GM10266 (cell line): ENCODE measurements around the gene ENO2.

ENCODE experiments used
- DNase-seq: peaks from one replicate; pipeline ENCODE4 v3.0.0; 2012; ENCODE audit errors: extremely low spot score
- CTCF ChIP-seq: IDR thresholded peaks from 2 replicates; pipeline ENCODE4 v1.5.1; 2012; ENCODE audit warnings: mild to moderate bottlenecking, low read depth; ENCODE audit not compliant: control insufficient read depth, insufficient read depth; ENCODE audit errors: missing control alignments

The ENO2 gene

GRCh38 chr12:6921996-6922946, 7.9 kb downstream of the ENO2 start:
- no peak for TF ChIP-seq CTCF
- no peak for DNase-seq

DNA sequence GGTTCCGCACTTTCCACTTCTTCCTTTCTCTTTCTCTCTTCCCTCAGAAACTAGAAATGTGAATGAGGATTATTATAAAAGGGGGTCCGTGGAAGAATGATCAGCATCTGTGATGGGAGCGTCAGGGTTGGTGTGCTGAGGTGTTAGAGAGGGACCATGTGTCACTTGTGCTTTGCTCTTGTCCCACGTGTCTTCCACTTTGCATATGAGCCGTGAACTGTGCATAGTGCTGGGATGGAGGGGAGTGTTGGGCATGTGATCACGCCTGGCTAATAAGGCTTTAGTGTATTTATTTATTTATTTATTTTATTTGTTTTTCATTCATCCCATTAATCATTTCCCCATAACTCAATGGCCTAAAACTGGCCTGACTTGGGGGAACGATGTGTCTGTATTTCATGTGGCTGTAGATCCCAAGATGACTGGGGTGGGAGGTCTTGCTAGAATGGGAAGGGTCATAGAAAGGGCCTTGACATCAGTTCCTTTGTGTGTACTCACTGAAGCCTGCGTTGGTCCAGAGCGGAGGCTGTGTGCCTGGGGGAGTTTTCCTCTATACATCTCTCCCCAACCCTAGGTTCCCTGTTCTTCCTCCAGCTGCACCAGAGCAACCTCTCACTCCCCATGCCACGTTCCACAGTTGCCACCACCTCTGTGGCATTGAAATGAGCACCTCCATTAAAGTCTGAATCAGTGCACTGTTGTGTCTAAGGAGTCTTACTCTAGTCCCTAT, 8.8 kb downstream of the ENO2 start:
- no peak for DNase-seq
- TF ChIP-seq CTCF = no peak

DNA sequence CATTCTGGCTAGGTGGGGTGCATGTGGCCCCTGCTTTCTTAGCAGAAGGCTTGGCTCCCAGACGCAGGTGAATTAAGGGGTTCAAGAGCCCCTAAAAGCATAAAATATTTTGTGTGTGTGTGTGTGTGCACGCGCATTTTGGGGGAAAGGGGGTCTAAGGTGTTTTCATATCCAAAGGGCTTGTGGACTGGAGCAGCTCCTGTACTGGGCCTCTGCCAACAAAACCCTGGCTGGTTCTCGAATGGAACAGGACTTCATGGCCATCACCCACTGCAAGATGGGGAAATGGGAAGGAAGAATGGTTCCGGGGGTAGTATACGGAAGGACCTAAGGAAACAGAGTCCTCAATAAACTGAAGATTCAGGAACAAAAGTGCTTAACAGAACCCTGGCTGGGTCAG, 9.5 kb downstream of the ENO2 start:
- DNase-seq = no peak
- TF ChIP-seq CTCF = no peak

- no peak for DNase-seq
Measured at GRCh38 chr12:6925239-6925539, 10.8 kb downstream of the ENO2 start.

DNA sequence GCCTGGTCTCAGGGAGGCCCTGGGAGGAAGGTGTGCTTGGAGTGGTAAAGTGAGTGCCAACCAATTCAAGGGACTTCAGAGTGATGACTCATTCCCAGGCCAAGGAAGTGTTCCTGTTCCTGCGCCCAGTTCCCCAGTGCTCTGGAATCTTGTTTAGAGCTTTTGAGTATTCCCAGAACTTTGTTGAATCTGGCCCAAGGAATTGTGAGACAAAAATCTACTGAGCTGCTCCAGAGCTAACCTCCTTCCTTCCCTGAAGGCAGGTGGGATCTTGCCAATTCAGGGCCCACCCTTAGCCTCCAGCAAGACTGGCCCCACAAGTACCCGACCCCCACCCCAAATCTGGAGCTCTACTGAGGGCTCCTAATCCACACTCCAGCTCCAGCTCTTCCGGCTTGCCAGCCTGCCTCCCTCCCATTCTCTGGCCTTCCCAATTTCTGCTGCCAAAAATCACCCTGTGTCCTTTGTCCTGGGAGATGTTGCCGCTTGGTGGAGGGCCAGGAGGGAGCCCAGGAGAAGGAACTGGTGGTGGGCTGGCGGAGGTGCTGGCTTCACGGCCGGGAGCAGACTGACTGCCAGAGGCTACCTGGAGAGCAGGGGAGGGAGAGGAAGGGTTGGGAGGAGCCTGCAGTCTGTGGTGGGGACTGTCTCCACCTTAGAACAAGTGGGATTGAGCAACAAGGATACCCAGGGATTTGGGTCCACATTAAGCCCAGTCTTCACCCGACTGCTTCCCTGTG, 11.3 kb downstream of the ENO2 start:
- no peak for DNase-seq
- no peak for TF ChIP-seq CTCF

More at GRCh38 chr12:6925239-6925539, 10.8 kb downstream of the ENO2 start:
- no peak for TF ChIP-seq CTCF

DNA sequence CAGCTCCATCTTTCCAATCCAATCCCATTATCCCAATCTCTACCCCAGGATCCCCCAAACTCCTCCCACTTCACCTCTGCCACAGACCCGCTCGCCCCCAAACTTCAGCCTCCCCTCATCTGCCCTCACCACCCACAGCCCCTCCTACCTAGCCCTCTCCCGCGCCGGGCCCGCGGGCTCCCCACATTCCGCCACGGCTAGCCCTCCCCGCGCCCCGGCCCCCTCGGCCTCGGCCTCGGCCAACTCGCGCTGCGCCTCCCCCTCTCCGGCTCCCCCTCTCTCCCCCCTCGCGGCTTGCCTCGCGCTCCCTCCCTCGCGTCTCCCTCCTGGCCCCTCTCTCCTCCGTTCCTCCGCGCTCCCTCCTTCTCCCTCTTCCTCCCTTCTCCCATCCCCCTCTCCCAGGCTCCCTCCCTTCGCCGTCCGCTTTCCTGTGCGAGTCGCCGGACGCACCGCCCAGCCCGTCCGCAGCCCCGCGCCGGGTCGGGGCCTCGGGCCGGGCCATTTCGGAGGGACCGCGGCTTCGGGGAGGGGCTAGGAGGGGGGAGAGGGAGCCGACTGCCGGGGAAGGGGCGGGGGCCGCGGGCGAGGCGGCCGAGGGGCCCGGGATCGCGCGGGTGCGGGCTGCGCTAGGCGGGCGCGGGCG, 13.1 kb downstream of the ENO2 start, which contains the start of gene ATN1:
Gene ATN1 (plus strand): TSS at position 581 of the 643 bp plus-strand sequence. CDS start 6,043 bp downstream, outside the sequence.
- peak; percentile 81 for DNase-seq
- no peak for TF ChIP-seq CTCF
